Bronchial epithelial cell (primary cell): ENCODE data around the gene NR2F2. TPM values are rescaled to one million over a fixed set of nuclear protein-coding genes. Genes with fewer than 3 reads are reported as not detected.

Source experiments
- DNase-seq: peaks from one replicate; pipeline ENCODE4 v3.0.0-alpha.2; 2010; ENCODE audit warnings: low read depth
- FAIRE-seq: peaks from 2 replicates; lab custom pipeline; 2011; peaks lifted over from hg19 to GRCh38; lab: Jason Lieb, UNC
- H3K27me3 ChIP-seq: 2 replicates; pipeline ENCODE4 v1.5.1; 2011; ENCODE audit warnings: low read length; ENCODE audit not compliant: control insufficient read depth, insufficient read depth
- H3K36me3 ChIP-seq: 2 replicates; pipeline ENCODE4 v1.5.1; 2011; ENCODE audit warnings: low read length; ENCODE audit not compliant: control insufficient read depth, insufficient read depth
- H3K4me3 ChIP-seq: 2 replicates; pipeline ENCODE4 v1.5.1; 2011; ENCODE audit warnings: mild to moderate bottlenecking, low read depth, low read length, control low read depth
- CTCF ChIP-seq: IDR thresholded peaks from 2 replicates; pipeline ENCODE4 v1.5.1; 2011; ENCODE audit warnings: mild to moderate bottlenecking, moderate library complexity, low read length, control low read depth, inconsistent platforms; ENCODE audit not compliant: insufficient read depth, severe bottlenecking
- total RNA-seq: library from RNA; depleted of rRNA; stranded (reverse); fragments of >200 nt; gene quantifications from 2 replicates; pipeline ENCODE4 v1.2.1, GENCODE V29; 2014

NR2F2 gene
- total RNA-seq, 1 donor from 2014 or later: 1.6 TPM

- Histone ChIP-seq H3K36me3 (no peaks in the 10 kb centered on the region), H3K4me3 (no peak overlapping the region), H3K27me3 (peaks cover 7% of the 10 kb centered on the region)
- TF ChIP-seq CTCF: no peak
- no peak for DNase-seq
- FAIRE-seq: no peak
Measured at GRCh38 chr15:96365781-96366525, 35.5 kb downstream of the NR2F2 start.

GRCh38 chr15:96366526-96366877, 36.0 kb downstream of the NR2F2 start:
- no peak for TF ChIP-seq CTCF
- DNase-seq (no peak), FAIRE-seq (no peak)
- Histone ChIP-seq H3K36me3 (no peaks in the 10 kb centered on the region), H3K4me3 (no peak overlapping the region), H3K27me3 (peaks cover 7% of the 10 kb centered on the region)

GRCh38 chr15:96367311-96368200, 37.1 kb downstream of the NR2F2 start:
- peaks cover 7% of the 10 kb centered on the region for H3K27me3 ChIP-seq
- no peak for FAIRE-seq

GRCh38 chr15:96369351-96369750, 38.9 kb downstream of the NR2F2 start:
- Histone ChIP-seq H3K4me3 (no peak overlapping the region), H3K36me3 (no peaks in the 10 kb centered on the region), H3K27me3 (peaks cover 7% of the 10 kb centered on the region)
- no peak for FAIRE-seq
- no peak for TF ChIP-seq CTCF
- no peak for DNase-seq

More at GRCh38 chr15:96367311-96368200, 37.1 kb downstream of the NR2F2 start:
- no peak overlapping the region for H3K4me3 ChIP-seq
- DNase-seq: no peak
- no peak for TF ChIP-seq CTCF
- H3K36me3 ChIP-seq: no peaks in the 10 kb centered on the region

- H3K27me3 ChIP-seq: peaks cover 7% of the 10 kb centered on the region
- DNase-seq (no peak), FAIRE-seq (no peak)
Measured at GRCh38 chr15:96369825-96370621, 39.5 kb downstream of the NR2F2 start.

More at GRCh38 chr15:96369825-96370621, 39.5 kb downstream of the NR2F2 start:
- Histone ChIP-seq H3K36me3 (no peaks in the 10 kb centered on the region), H3K4me3 (no peak overlapping the region)
- TF ChIP-seq CTCF: no peak
